CD8-positive, alpha-beta memory T cell (primary cell): ENCODE data around the gene CCDC61. TPM values are rescaled to one million over a fixed set of nuclear protein-coding genes. Genes with fewer than 3 reads are reported as not detected.
A peak's percentile ranks its signal among the peaks of the same experiment; 100 is the strongest.

ENCODE experiments used
- CTCF ChIA-PET: fragments of 350-600 bp; sonication (Branson Sonifier 250); formaldehyde crosslinking; loops from one replicate; lab custom pipeline; 2021; ENCODE audit warnings: antibody characterized with exemption; lab: Charles Lee
- POLR2A ChIA-PET: fragments of 350-600 bp; sonication (Branson Sonifier 250); formaldehyde crosslinking; loops from one replicate; lab custom pipeline; 2021; ENCODE audit warnings: antibody characterized with exemption; lab: Charles Lee
- DNase-seq, 5 donors: peaks; one replicate each; pipeline versions ENCODE4 v3.0.0 to v3.0.0-alpha.2; 2020 to 2022; ENCODE audit warnings: mixed read lengths in 1 of 5
- H3K27ac ChIP-seq: one replicate; pipeline ENCODE4 v1.7.0; 2013; ENCODE audit warnings: low read depth, mild to moderate bottlenecking, low read length, moderate library complexity
- H3K27me3 ChIP-seq: 2 replicates; pipeline ENCODE4 v1.7.0; 2013; ENCODE audit warnings: low read length, mild to moderate bottlenecking; ENCODE audit not compliant: insufficient read depth, poor library complexity, severe bottlenecking
- H3K36me3 ChIP-seq: 2 replicates; pipeline ENCODE4 v1.7.0; 2013; ENCODE audit warnings: mild to moderate bottlenecking, low read length, moderate library complexity; ENCODE audit not compliant: insufficient read depth
- H3K4me1 ChIP-seq: 2 replicates; pipeline ENCODE4 v1.7.0; 2013; ENCODE audit warnings: mild to moderate bottlenecking, low read length, moderate library complexity; ENCODE audit not compliant: insufficient read depth
- H3K4me3 ChIP-seq: 2 replicates; pipeline ENCODE4 v1.7.0; 2013; ENCODE audit warnings: mild to moderate bottlenecking, low read length
- H3K9me3 ChIP-seq: 2 replicates; pipeline ENCODE4 v1.7.0; 2013; ENCODE audit warnings: mild to moderate bottlenecking, low read length
- H3K27ac Mint-ChIP-seq, 8 donors: one replicate each; pipeline ENCODE4 v1.8.0; 2020 to 2021; ENCODE audit warnings: mixed read lengths in 8 of 8, mild to moderate bottlenecking in 6 of 8, inconsistent platforms in 3 of 8, moderate library complexity in 3 of 8
- H3K27me3 Mint-ChIP-seq, 2 donors: one replicate each; pipeline ENCODE4 v1.8.0; 2020 to 2021; ENCODE audit warnings: mixed read lengths in 2 of 2, mild to moderate bottlenecking in 1 of 2, moderate library complexity in 1 of 2
- H3K36me3 Mint-ChIP-seq, 3 donors: one replicate each; pipeline ENCODE4 v1.8.0; 2020 to 2021; ENCODE audit warnings: mixed read lengths in 3 of 3, inconsistent platforms in 1 of 3, mild to moderate bottlenecking in 1 of 3
- H3K4me1 Mint-ChIP-seq, 3 donors: one replicate each; pipeline ENCODE4 v1.8.0; 2020 to 2021; ENCODE audit warnings: mixed read lengths in 3 of 3, inconsistent platforms in 1 of 3, mild to moderate bottlenecking in 1 of 3
- H3K4me3 Mint-ChIP-seq, 7 donors: one replicate each; pipeline ENCODE4 v1.8.0; 2020 to 2021; ENCODE audit warnings: mixed read lengths in 7 of 7, mild to moderate bottlenecking in 6 of 7, moderate library complexity in 4 of 7, inconsistent platforms in 2 of 7
- H3K9me3 Mint-ChIP-seq, 5 donors: one replicate each; pipeline ENCODE4 v1.8.0; 2020 to 2022; ENCODE audit warnings: mixed read lengths in 5 of 5, mild to moderate bottlenecking in 3 of 5, moderate library complexity in 2 of 5, inconsistent platforms in 1 of 5
- polyA plus RNA-seq: library from polyadenylated mRNA; unstranded; fragments of 300-500 nt; fragmentation: Illumina TruSeq; gene quantifications from one replicate; pipeline ENCODE4 v1.2.3, GENCODE V29; 2021
- total RNA-seq, 2 experiments: library from RNA; stranded (reverse); gene quantifications; one replicate each; pipeline ENCODE4 v1.2.3, GENCODE V29; 2021

The CCDC61 gene
- total and polyA plus RNA-seq, 3 experiments from 2014 or later: 13.8 to 23.3 (median 20.0) TPM

DNA sequence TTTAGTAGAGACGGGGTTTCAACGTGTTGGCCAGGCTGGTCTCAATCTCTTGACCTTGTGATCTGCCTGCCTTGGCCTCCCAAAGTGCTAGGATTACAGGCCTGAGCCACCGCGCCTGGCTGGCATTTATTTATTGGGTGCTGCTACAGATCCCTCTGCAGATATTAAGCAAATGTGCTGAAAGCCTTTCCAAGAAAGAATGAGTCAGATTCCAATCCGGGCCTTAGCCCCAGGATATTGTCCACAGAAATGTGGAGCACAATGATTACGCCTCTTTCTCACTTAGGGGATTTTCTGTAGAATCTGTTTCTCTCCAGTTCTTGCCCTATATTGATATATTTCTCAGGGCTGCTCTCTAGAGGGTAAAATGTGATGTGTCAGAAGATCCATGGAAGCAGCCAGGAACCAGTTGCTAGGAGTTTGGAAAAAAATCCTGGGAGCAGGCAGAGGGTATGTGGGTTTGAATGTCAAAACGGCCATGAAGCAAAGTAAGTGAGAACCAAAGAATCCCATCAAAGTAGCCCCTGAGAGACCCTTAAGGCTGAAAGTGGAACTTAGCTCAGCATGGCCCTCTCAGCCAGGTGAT, 70.3 kb downstream of the CCDC61 start:
- no peaks in the 10 kb centered on the region for H3K4me1 ChIP-seq
- DNase-seq: no peak
- H3K27me3 Mint-ChIP-seq: peaks cover 32 to 81% of the 10 kb centered on the region in 2 donors
- ChIA-PET CTCF (interaction anchor here (1.2 kb wide), 1 partner anchor 37 kb away, joined by 3 read pairs; no protein-coding TSS in a partner anchor), POLR2A (no interaction called here)
- no peaks in the 10 kb centered on the region for H3K4me1 Mint-ChIP-seq
- peaks cover 8% of the 10 kb centered on the region for H3K27me3 ChIP-seq
- no peak overlapping the region for H3K27ac ChIP-seq
- H3K36me3 ChIP-seq: no peaks in the 10 kb centered on the region
- no peak overlapping the region for H3K4me3 Mint-ChIP-seq
- H3K27ac Mint-ChIP-seq: no peak overlapping the region
- H3K4me3 ChIP-seq: no peak overlapping the region
- no peaks in the 10 kb centered on the region for H3K36me3 Mint-ChIP-seq
- H3K9me3 ChIP-seq: no peaks in the 10 kb centered on the region
- H3K9me3 Mint-ChIP-seq: peaks cover 0 to 7% (median 0%) of the 10 kb centered on the region in 5 donors

DNA sequence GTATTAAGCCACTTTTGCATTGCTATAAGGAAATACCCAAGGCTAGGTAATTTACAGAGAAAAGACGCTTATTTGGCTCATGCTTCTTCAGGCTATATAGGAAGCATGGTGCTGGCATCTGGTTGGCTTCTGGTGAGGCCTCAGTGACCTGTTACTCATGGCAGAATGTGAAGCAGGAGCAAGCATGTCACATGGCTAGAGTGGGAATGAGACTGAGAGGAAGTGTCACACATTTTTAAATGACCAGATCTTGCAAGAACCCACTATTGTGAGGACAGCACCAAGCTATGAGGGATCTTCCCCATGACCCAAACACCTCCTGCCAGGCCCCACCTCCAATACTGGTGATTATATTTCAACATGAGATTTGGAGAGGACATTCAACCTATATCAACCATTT, 71.2 kb downstream of the CCDC61 start:
- Mint-ChIP-seq H3K4me1 (no peaks in the 10 kb centered on the region), H3K27ac (no peak overlapping the region), H3K9me3 (peaks cover 0 to 2% (median 0%) of the 10 kb centered on the region in 5 donors), H3K27me3 (peaks cover 36 to 90% of the 10 kb centered on the region in 2 donors), H3K4me3 (no peak overlapping the region), H3K36me3 (no peaks in the 10 kb centered on the region)
- Histone ChIP-seq H3K36me3 (no peaks in the 10 kb centered on the region), H3K27me3 (peaks cover 8% of the 10 kb centered on the region), H3K27ac (no peak overlapping the region), H3K9me3 (no peaks in the 10 kb centered on the region), H3K4me1 (no peaks in the 10 kb centered on the region), H3K4me3 (no peak overlapping the region)
- POLR2A ChIA-PET: no interaction called here
- CTCF ChIA-PET: interaction anchor here (1.2 kb wide), 1 partner anchor 38 kb away, joined by 3 read pairs; no protein-coding TSS in a partner anchor
- DNase-seq: no peak

DNA sequence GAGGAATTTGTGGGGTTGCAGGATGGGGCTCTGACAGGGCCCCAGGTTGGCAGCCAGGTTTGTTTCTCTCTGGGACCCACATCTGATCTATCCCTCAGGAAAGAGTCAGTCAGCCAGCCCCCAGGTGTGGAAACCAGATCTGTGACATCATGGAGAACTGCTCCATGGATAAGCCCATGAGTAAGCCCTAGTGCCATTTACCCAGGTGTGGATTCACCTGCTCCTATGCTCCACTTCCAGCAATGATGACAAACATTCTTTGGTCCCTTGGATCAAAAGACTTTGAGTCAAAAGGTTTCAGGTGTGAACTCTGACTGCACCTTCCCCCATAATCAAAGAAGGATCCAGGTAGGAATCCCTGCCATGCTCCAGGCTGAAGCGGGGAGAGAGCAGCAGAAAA, 72.4 kb downstream of the CCDC61 start:
- H3K27me3 ChIP-seq: peaks cover 8% of the 10 kb centered on the region
- H3K4me1 ChIP-seq: no peaks in the 10 kb centered on the region
- no peak for DNase-seq
- no peak overlapping the region for H3K4me3 Mint-ChIP-seq
- POLR2A ChIA-PET: no interaction called here
- no peak overlapping the region for H3K27ac ChIP-seq
- H3K36me3 ChIP-seq: no peaks in the 10 kb centered on the region
- no peaks in the 10 kb centered on the region for H3K4me1 Mint-ChIP-seq
- H3K27me3 Mint-ChIP-seq: peaks cover 39 to 87% of the 10 kb centered on the region in 2 donors
- CTCF ChIA-PET: interaction anchor here (1.0 kb wide), 1 partner anchor 14 kb away, joined by 3 read pairs; no protein-coding TSS in a partner anchor
- H3K36me3 Mint-ChIP-seq: no peaks in the 10 kb centered on the region
- H3K27ac Mint-ChIP-seq: peak overlapping the region in 1 of 8 donors; percentile 54
- no peaks in the 10 kb centered on the region for H3K9me3 ChIP-seq
- H3K4me3 ChIP-seq: no peak overlapping the region
- H3K9me3 Mint-ChIP-seq: no peaks in the 10 kb centered on the region

Other genes starting within 250 kb of the CCDC61 start
- gene SIX5, start 226.2 kb upstream of the CCDC61 start, total RNA-seq: 1 to 10 TPM; 2.5 to 2.6 TPM
- gene SIX5, start 226.2 kb upstream of the CCDC61 start, polyA plus RNA-seq: 0.23 TPM
- gene DMPK, start 213.0 kb upstream of the CCDC61 start, total RNA-seq: 10 to 100 TPM; 27.1 to 28.2 TPM
- gene DMPK, start 213.0 kb upstream of the CCDC61 start, polyA plus RNA-seq: 1.6 TPM
- 10 to 100 TPM; 57.6 to 62.9 TPM for gene DMWD, start 202.6 kb upstream of the CCDC61 start, total RNA-seq
- 25.6 TPM for gene DMWD, start 202.6 kb upstream of the CCDC61 start, polyA plus RNA-seq
- gene RSPH6A, start 180.2 kb upstream of the CCDC61 start, total RNA-seq: under 1 TPM; 0.16 to 0.22 TPM
- not detected for gene RSPH6A, start 180.2 kb upstream of the CCDC61 start, polyA plus RNA-seq
- gene SYMPK, start 132.3 kb upstream of the CCDC61 start, total RNA-seq: 100 to 1,000 TPM; 116 to 119 TPM
- 17.5 TPM for gene SYMPK, start 132.3 kb upstream of the CCDC61 start, polyA plus RNA-seq
- gene FOXA3, start 131.1 kb upstream of the CCDC61 start, total RNA-seq: under 1 TPM; 0.59 to 0.62 TPM
- not detected for gene FOXA3, start 131.1 kb upstream of the CCDC61 start, polyA plus RNA-seq
- gene IRF2BP1, start 109.3 kb upstream of the CCDC61 start, total RNA-seq: 10 to 100 TPM; 17.9 to 18.6 TPM
- gene IRF2BP1, start 109.3 kb upstream of the CCDC61 start, polyA plus RNA-seq: 8.5 TPM
- gene MYPOP, start 92.9 kb upstream of the CCDC61 start, total RNA-seq: 1 to 10 TPM; 4.9 to 5.8 TPM
- gene MYPOP, start 92.9 kb upstream of the CCDC61 start, polyA plus RNA-seq: 0.46 TPM
- gene NANOS2, start 80.7 kb upstream of the CCDC61 start, total RNA-seq: not detected
- not detected for gene NANOS2, start 80.7 kb upstream of the CCDC61 start, polyA plus RNA-seq
- not detected for gene NOVA2, start 21.6 kb upstream of the CCDC61 start, total RNA-seq
- gene NOVA2, start 21.6 kb upstream of the CCDC61 start, polyA plus RNA-seq: not detected
- gene PGLYRP1, start 27.6 kb downstream of the CCDC61 start, total RNA-seq: not detected
- gene PGLYRP1, start 27.6 kb downstream of the CCDC61 start, polyA plus RNA-seq: not detected
- not detected for gene IGFL4, start 45.5 kb downstream of the CCDC61 start, total RNA-seq
- gene IGFL4, start 45.5 kb downstream of the CCDC61 start, polyA plus RNA-seq: not detected
- gene IGFL3, start 129.2 kb downstream of the CCDC61 start, total RNA-seq: not detected
- gene IGFL3, start 129.2 kb downstream of the CCDC61 start, polyA plus RNA-seq: not detected
- not detected for gene IGFL2, start 152.8 kb downstream of the CCDC61 start, total RNA-seq
- gene IGFL2, start 152.8 kb downstream of the CCDC61 start, polyA plus RNA-seq: not detected
- not detected for gene IGFL1, start 234.3 kb downstream of the CCDC61 start, total RNA-seq
- gene IGFL1, start 234.3 kb downstream of the CCDC61 start, polyA plus RNA-seq: not detected